ENCODE data around the gene NUDT12.

NUDT12 gene

DNA sequence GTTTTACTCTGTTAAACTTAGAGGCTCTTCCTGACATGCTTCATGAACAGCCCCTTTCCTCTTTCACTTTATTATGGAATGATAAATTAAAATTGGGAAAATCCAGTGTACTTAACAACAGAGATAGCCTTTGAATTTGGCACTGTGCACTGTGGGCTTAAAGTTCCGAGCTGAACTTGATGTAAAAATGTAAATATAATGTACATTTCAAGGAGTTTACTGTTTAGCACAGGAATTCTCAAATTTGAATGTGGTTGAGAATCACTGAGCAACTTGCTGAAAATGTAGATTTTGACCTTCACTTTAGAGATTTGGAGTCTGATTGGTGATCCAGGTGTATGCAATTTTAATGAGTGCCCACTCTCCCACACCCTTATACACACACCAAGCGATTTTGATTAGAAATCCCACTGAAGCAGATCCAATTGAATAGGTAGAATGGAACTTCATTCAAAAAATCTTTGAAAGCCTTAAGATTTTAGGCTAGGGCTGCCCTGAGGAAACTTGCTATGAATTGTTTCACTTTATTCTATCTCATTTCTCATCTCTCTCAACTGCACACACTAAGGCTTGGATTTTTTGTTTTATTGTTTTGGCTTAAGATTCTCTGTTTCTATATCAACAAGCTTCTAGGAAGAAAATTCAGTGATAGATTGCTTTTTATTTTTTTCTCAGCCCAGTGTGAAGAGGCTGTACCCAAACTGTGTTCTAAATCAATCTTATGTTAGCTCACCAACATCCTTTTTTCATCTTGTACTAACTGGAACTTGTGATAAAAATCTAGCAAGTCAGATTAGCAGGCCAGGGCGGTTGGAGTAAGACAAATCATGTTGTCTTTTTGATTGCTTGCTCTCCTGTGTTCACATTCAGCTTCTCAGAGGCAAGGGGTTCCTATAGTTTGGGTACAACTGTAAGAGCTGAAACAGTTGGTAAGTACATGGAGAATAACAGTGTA is 22.9 kb downstream of the NUDT12 start:
- no peak for DNase-seq

DNA sequence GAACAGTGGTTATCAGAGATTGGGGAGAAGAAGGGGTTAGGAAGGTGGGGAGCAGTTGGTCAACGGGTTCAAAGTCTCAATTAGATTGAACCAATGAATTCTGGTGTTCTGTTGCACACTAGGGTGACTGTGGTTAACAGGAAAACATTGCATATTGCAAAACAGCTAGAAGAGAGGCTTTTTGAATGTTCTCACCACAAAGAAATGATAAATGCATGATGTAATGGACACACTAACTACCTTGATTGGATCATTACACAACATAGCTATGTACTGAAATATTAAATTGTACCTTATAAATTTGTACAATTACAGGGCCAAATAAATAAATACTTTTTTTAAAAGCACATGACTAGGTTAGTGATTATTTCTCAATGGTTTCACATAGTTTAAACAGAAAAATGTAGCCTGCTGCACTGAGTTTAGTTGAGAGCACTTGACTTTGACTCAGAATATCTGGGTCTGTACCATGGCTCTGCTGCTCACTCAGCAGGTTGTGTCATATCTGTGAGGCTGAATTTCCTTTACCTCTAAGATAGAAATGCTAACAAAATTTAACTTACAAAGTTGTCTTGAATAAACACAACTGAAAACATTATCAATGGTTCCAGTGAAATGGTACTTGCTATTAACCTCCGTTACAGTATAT is 30.4 kb downstream of the NUDT12 start:
- no peak for DNase-seq

DNA sequence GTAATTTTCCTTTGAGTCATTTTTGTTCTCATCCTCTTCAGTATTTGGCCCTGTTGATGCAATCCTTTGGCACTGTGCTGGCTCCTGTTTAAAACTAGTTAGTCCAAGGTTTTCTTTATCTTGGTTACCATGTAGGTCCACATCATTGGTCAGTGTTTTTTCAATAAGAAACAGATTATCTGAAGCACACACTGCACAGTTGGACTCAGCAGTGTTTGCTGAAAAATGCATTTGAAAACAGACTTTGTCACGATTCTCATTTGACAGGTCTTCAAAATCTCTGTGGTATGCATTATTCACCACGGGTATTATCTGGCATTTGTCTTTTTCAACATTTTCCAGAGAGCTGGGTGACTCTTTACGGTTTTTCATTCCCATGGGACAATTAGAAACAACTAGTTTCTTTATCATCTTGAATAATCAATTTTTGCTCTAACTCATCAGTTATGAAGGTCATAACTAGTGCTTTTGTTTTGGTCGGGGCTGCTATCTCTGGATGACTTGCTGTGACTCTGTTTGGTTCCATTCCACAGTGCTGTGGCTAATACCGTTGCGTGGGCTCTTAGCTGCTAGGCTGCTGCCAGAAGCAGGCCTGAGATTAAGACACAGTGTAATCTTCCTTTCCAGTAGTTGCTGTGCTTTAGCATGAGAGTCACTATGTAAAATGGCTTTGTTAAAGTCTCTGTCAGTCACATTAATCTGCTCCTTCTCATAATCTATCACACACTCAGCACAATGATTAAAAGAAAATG is 36.2 kb downstream of the NUDT12 start:
- no peak for DNase-seq

DNA sequence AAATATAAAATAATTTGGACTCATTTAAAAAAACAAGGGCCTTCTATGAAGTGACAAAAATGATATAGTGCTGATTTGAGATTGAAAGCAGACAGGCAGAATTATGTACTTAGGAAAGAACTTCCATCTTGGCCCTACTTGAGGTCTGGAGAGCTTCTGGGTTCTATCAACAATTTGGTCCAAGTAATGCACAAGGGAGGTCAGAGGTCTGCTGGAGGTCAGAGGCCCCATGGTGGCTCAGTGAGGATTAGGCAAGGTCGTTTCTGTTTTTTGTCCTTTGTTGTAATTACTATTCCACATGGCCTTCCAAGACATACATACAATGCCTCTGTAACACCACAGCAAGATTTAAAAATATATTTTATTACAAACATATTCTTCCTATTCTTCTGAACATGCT is 37.2 kb downstream of the NUDT12 start:
- no peak for DNase-seq

DNA sequence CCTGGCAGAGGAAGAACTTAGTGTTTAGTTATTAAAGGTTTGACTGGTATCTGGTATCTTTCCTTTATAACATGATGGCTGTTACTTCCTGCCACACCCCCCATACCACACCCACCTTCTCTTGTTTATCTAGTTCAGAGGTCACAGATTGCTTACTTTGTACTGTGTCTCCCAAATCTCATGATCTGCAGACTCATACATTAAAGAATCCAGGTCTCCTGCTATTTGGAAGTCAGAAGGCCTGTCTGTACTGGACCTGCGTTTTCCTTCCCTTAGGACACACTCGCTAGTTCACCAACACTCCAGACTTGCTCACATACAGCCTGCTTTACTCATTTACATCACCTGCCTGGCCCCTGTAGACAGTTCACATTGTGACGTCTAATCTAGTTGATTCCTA is 39.3 kb downstream of the NUDT12 start:
- no peak for DNase-seq

DNA sequence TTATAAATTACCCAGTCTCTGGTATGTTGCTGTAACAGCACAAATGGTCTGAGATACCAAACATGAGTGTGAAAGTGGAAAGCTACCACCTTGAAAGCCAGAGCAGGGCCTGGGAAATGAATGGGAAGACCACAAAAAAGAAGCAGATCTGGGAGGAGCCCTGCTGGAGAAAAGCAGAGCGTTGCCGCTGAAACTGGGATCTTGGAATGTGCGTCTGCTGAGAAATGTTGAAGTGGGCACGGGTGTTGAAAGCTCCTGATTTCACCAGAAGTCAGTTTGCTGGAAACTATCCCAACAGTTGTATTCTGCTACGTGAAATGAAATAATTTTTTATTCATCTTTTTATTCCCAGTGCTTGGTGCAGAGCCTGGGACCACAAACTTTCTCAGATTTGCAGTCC is 40.0 kb downstream of the NUDT12 start:
- DNase-seq, result no peak

DNA sequence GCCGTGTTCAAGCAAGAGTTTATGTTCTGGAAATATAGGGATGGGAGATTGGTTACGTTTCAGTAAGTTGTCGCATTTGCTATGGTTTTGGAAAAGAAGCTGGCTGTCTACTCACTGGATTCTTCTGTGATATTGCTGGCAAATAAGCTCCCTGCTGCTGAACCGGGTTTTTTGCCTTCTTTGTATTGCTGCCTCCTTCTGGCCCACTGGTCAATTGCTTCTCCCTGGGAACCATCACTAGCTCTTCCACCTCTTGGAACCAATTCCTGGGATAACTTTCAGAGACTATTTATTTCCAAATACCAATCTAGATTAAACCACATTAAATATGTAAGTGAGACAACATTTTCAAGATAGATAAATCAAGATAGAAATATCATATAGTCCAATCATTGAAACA is 43.0 kb downstream of the NUDT12 start:
- DNase-seq, result no peak

DNA sequence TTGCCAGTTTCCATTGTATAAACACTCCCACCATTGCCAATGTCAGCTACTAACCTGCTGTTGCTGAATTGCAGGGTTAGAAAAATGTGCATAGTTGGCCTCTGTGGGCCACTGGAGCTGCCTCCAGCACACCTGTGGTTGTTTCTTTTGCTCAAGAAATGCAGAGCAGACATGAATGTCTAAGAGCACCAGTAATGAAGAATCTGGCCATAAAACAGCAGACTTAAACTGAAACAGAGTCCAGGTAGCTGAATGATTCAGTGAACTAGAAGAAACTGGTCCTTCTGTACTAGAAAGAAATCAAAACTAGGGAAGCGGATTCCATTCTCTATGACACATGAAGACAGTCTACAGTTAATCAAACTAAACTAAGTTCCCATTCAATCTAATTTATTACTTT is 48.2 kb downstream of the NUDT12 start:
- DNase-seq, result no peak

DNA sequence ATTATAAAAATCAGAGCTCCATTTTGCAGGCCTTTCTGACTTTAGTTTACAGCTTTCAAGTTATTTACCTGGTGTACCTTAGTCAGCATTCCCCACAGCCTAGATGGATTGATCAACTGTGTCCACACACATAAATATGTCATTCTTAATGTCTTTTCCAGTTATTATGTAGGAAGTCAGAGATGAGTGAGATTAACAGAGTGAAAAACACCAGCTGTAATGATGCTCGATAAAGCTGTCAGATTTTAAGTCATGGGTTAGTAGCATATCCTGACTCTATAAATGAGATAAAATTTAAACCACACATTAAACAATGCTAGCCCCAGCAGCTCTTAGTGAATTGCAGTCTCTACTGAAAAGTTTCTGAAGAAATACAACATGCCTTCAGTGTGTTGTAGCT is 48.9 kb downstream of the NUDT12 start:
- no peak for DNase-seq

DNA sequence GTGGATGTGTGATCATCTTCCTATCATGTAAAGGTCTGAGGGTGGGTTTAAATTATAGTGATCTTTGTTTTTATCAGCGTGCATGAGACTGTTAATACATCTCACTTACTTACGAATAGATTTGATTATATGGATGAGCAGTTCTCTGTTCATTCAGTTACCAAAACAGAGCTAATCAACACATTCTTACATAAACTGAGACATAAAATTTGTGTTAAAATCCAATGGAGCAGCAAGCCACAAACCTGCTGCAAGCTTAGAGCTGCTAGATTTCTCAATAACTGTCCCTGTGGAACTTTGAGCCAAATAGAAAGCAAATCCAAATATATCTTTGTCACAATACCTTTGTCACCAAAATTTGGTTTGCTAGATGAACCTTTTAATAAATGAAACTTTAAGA is 50.1 kb downstream of the NUDT12 start:
- DNase-seq, result no peak

DNA sequence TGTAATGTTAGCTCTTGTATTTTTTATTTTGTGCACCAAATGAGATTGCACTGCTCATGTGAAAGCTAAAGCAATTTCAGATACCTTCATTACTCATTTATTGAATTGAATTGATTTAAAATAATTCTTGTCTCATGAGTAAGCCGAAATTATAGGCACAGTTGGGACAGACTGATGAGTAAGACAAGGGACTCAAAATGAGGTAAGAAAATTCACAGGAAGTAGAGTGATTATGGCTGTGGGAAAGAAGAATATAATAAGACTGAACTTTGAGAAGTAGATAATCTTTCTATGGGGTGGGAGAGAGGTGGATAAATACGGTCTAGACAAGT is 51.1 kb downstream of the NUDT12 start:
- DNase-seq, result no peak

DNA sequence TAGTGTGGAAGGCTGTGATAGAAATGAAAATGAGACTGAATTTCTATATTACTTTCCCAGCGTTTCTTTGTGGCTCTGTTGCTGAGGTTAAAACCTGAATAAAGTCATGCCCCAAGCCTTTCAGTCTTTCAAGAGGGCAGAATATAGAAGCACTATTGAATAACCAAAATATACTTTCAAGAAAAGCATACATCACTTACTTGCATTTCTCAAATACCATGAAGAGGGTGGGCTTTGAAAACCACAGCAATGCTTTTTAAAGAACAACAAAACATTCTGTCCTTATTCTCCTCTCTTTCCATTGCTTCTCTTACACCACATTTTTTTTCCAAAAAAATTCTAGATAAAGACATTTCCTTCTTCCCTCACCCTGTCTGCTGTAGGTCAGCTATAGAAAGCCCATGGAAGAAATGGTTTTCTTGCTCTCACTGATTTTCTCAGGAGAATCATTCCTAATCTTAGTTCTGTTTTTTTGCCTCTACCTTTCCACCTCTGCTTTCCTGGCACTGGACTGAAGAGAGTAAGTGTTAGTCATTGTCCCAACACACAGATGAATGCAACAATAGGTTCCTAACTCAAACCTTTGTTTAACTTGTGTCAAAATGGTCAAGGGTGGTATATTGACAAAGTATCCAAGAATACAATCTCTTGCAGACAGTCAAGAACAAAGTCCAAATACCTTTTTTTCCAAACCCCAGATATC is 51.6 kb downstream of the NUDT12 start:
- DNase-seq, result no peak

DNA sequence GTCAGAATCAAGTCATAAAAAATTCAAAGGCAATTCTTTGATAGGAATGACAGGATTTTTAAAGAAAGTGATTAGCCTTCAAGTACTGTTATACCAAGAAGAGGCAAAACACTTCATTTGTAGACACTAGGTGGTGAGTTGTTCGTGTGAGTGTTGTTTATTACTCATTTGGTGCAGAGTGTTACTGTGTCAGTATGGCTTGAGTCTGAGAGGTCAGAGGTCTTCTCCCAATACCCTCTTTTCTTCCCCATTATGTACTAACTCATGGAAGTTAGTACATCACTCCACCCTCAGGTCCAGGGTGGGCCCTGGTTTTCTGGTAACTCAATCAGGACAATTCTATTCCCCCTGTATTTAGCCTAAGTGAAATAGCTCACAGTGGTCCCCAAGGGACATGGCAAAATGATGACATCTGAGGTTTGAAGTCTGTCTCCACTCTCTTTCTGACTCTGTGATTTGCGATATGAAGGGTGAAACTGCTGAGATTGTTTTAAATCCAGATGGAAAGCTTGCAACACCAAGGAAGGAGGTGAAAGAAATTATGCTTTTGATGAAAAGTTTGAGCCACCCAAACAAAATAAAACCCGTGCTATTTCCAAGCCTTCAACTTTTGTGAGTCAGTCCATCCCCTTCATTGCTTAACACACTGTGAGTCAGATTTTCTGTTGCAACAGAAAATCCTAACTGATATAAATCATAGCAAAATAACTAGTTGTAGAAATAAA is 56.8 kb downstream of the NUDT12 start:
- no peak for DNase-seq

DNA sequence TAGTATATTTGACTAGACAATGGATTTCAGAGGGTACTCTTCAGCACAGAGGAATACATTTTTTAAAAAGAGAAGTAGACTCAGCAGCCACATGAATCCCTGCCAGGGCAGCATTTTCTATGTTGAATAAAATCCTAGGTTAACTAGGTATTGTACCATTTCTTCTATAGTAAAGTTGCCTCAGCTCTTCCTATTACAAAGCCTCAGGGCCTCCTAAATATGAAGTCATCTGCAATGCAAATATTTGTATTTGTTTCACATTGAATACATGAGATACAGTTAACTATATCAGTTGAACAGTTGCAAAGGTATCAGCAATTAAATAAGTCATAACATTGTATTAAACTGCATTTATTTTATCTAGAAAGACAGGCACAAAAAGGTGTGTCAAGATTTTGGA is 59.5 kb downstream of the NUDT12 start:
- DNase-seq, result no peak

DNA sequence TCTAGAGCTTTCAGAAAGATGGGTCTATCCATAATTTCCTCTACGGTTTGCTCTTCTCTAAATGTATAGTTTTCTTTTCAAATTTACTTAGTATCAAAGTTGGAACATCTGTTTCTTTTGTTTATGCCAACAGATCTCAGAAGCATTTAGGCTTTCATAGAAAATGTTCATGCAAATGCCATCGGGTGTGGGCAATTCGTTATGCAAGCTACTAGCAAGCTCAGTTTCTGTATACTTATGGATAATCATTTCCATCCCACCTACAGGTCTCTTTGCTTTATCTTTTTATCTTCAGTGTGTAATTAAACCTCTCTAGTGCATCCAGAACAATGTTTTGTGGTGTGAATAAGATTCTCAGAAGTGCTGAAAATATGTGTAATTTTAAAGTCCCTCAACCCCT is 59.9 kb downstream of the NUDT12 start:
- DNase-seq, result no peak

Measured in NCI-H1694 treated with DMSO at 0.1 percent for 48 hours (cell line).